Sigmoid colon (tissue), 3 donors: ENCODE results near the gene ARHGAP42.

Experiments used
- CTCF ChIP-seq, 4 experiments: fragments of 450-650 bp in 3 of 4; fragments of 200-600 bp in 1 of 4; IDR thresholded peaks; one replicate each; pipeline ENCODE4 v1.5.1; 2016 to 2019; ENCODE audit warnings: antibody characterized with exemption in 4 of 4, mild to moderate bottlenecking in 3 of 4, moderate library complexity in 2 of 4
- POLR2A ChIP-seq, 2 donors: fragments of 450-650 bp; IDR thresholded peaks; one replicate each; pipeline ENCODE4 v1.6.1; 2016; ENCODE audit warnings: antibody characterized with exemption in 2 of 2, mild to moderate bottlenecking in 2 of 2, moderate library complexity in 2 of 2

- TF ChIP-seq POLR2A (IDR thresholded peaks at IDR 0.05) (no peak), CTCF (IDR thresholded peaks at IDR 0.05) (peak in 3 of 4 experiments; percentile 55 to 65 (median 57))
These were observed 725 bp downstream of the ARHGAP42 start for GRCh38 chr11:100687630-100688395.
